KOPT-K1 (cell line): ENCODE measurements around the gene LRRC19.

Source experiments
- H3K27ac ChIP-seq: fragments of 200-600 bp; sonication (generic); 2 replicates; pipeline ENCODE4 v1.5.1; 2016; ENCODE audit warnings: antibody characterized with exemption, mild to moderate bottlenecking, low read depth, low read length; ENCODE audit not compliant: poor library complexity, severe bottlenecking
- H3K36me3 ChIP-seq: fragments of 200-600 bp; sonication (generic); 2 replicates; pipeline ENCODE4 v1.5.1; 2017; ENCODE audit warnings: antibody characterized with exemption, mild to moderate bottlenecking, low read length, moderate library complexity; ENCODE audit not compliant: insufficient read depth
- H3K9me3 ChIP-seq: fragments of 200-600 bp; sonication (generic); 2 replicates; pipeline ENCODE4 v1.5.1; 2017; ENCODE audit warnings: antibody characterized with exemption, low read length, mild to moderate bottlenecking; ENCODE audit not compliant: insufficient read depth, poor library complexity, severe bottlenecking

The LRRC19 gene

GRCh38 chr9:27005491-27005890 lies at the start of gene LRRC19:
LRRC19 (minus strand) TSS chr9:27005672; CDS start chr9:26999694, 5,978 bp downstream.
- Histone ChIP-seq H3K27ac (no peak within 1 kb of the TSS), H3K9me3 (no peaks in the 10 kb centered on the region), H3K36me3 (no peaks in the 10 kb centered on the region)

DNA sequence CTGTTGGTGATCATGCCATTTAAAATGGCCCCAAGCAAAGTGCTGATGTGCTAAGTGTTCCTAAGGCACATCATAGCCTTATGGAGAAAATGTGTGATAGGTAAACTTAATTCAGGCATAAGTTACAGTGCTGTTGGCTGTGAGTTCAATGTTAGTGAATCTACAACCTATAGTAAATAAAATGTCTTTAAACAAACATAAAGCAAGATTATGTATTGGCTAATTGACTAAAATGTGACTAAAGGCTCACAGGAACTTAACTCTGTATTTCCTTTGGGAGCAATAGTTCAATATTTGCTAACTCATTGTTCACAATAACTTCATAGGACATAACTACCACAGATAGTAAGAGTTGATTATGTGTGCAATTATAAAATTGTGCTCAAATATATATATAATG lies 49.4 kb upstream of the LRRC19 start:
- Histone ChIP-seq H3K36me3 (no peaks in the 10 kb centered on the region), H3K27ac (no peak overlapping the region), H3K9me3 (no peaks in the 10 kb centered on the region)

GRCh38 chr9:27054125-27054524 lies 48.7 kb upstream of the LRRC19 start:
- no peak overlapping the region for H3K27ac ChIP-seq
- H3K9me3 ChIP-seq = no peaks in the 10 kb centered on the region
- no peaks in the 10 kb centered on the region for H3K36me3 ChIP-seq

- no peaks in the 10 kb centered on the region for H3K9me3 ChIP-seq
- H3K27ac ChIP-seq = no peak overlapping the region
- no peaks in the 10 kb centered on the region for H3K36me3 ChIP-seq
Observed at GRCh38 chr9:27053369-27054022, 48.0 kb upstream of the LRRC19 start.

DNA sequence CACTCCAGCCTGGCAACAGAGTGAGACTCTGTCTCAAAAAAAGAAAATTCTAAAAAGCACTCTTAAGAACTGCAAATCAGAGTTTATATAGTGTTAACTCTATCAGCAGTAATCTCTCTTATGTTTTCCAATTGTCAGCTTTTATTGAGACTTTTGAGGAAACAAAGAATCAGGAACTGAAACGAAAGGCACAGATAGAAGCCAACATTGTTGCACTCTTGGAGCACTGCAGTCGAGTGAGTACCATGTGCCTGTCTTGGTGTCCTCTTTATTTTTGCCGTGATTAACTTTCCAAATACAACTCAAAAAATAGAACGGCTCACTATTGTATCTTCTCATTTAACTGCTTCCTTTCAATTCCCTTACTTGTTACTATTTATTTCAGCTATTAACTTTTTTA lies 41.7 kb upstream of the LRRC19 start:
- no peaks in the 10 kb centered on the region for H3K9me3 ChIP-seq
- no peak overlapping the region for H3K27ac ChIP-seq
- H3K36me3 ChIP-seq = no peaks in the 10 kb centered on the region

- Histone ChIP-seq H3K9me3 (no peaks in the 10 kb centered on the region), H3K27ac (no peak overlapping the region), H3K36me3 (no peaks in the 10 kb centered on the region)
Observed at GRCh38 chr9:27043176-27043575, 37.7 kb upstream of the LRRC19 start.

GRCh38 chr9:27042476-27042875 lies 37.0 kb upstream of the LRRC19 start:
- Histone ChIP-seq H3K27ac (no peak overlapping the region), H3K36me3 (no peaks in the 10 kb centered on the region), H3K9me3 (no peaks in the 10 kb centered on the region)

DNA sequence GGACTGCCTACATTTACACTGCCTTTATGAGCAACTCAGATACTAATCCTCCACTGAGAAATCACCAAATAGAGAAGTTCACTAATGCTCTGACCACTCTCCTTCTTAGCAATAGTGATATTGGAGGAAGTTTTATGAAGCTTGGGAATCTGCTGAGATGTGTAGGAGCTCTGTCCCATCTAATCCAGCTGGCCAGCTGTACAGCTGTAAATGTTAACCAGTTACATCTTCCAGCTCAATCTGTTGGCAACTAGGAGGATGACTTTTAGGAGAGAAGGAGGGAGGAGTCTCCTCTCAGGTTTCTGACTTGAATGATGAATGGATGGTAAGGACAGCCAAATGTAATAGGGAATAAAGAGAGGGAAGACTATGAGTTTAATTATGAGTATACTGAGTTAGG lies 36.3 kb upstream of the LRRC19 start:
- Histone ChIP-seq H3K27ac (no peak overlapping the region), H3K36me3 (no peaks in the 10 kb centered on the region), H3K9me3 (no peaks in the 10 kb centered on the region)

DNA sequence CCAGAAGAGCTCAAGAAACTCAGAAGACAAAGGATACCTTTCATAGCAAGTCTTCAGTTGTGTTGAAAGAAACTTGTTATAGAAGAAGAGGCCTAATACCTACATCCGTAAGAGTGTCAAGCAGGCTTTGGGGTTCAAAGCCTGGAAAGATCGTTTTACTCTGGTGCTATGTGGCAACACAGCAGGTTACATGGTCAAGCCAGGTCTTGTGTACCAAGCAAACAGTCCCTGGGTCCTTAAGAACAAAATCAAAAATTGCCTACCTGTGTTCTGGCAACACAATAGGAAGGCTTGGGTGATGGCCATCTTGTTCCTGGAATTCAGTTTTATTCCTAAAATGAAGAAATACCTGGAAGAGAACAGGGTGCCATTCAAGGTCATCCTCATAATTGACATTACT lies 32.0 kb upstream of the LRRC19 start:
- Histone ChIP-seq H3K36me3 (no peaks in the 10 kb centered on the region), H3K27ac (no peak overlapping the region), H3K9me3 (no peaks in the 10 kb centered on the region)

DNA sequence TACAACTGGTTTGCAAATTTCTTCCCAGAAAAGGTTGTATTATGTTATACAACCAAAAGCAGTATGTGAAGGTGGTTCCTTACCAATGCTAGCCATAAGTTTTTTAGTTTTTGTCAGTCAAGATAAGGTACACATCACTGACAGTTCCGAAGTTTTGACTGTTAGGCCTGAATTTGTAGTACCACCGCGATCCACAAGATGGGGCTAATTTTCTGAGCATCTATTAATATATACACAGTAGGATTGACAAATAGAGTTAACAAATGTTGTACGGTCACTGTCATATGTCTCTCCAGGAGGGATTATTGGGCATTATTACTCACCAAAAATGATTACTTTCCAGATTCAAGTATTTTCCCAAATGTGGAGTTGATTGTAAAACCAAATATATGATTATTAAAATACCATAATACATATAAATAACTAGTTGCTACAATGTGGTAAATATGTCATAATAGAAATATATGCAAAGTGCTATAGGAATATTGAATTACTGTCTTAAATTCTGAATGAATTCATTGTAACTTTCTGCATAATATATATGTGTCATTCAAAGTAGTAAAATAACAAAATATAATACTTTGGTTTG lies 28.4 kb upstream of the LRRC19 start:
- Histone ChIP-seq H3K9me3 (no peaks in the 10 kb centered on the region), H3K36me3 (no peaks in the 10 kb centered on the region), H3K27ac (no peak overlapping the region)

DNA sequence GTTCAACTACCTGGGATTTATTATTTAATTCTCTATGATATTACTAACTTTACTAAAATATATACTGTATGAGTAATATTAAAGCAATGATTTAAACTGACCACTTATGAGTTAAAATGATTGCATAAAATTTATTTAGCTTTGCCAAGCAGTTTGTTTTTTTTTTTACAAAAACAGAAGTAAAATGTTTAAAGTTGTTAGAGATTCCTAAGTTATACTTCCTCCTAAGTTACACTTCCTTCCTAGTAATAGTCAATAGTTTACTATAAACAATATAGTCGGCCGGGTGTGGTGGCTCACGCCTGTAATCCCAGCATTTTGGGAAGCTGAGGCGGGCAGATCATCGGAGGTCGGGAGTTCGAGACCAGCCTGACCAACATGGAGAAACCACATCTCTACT lies 23.7 kb upstream of the LRRC19 start:
- H3K27ac ChIP-seq = no peak overlapping the region

DNA sequence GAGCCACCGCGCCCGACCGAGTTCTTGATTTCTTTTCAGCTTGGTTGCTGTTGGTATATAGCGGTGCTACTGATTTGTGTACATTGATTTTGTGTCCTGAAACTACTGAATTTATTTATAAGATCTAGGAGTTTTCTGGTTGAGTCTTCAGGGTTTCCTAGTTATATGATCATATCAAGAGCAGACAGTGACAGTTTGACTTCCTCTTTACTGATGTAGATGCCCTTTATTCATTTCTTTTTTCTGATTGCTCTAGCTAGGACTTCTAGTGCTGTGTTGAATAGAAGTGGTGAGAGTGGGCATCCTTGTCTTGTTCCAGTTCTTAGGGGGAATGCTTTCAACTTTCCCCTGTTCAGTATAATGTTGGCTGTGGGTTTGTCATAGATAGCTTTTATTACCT lies 17.4 kb upstream of the LRRC19 start:
- H3K9me3 ChIP-seq = no peaks in the 10 kb centered on the region
- H3K36me3 ChIP-seq = peaks cover 12% of the 10 kb centered on the region

More for the DNA sequence above, 23.7 kb upstream of the LRRC19 start:
- Histone ChIP-seq H3K9me3 (no peaks in the 10 kb centered on the region), H3K36me3 (peaks cover 3% of the 10 kb centered on the region; the same call in 1 of the 2 replicates)

DNA sequence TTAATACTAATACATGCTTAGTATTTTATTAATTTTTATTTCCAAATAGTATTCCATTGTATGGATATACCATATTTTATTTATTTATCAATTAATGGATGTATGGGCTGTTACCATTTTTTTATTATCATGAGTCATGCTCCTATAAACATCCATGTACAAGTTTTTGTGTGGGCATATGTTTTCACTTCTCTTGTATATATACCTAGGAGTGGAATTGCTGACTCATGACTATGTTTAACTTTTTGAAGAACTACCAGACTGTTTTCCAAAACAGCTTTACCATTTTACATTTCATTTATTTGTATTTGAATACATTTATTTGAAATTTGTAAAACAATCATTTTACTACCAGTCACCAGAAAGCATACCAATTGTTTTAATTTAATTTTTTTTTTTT lies 14.1 kb upstream of the LRRC19 start:
- peaks cover 12% of the 10 kb centered on the region for H3K36me3 ChIP-seq
- H3K9me3 ChIP-seq = no peaks in the 10 kb centered on the region
- H3K27ac ChIP-seq = no peak overlapping the region

More for the DNA sequence above, 17.4 kb upstream of the LRRC19 start:
- no peak overlapping the region for H3K27ac ChIP-seq

DNA sequence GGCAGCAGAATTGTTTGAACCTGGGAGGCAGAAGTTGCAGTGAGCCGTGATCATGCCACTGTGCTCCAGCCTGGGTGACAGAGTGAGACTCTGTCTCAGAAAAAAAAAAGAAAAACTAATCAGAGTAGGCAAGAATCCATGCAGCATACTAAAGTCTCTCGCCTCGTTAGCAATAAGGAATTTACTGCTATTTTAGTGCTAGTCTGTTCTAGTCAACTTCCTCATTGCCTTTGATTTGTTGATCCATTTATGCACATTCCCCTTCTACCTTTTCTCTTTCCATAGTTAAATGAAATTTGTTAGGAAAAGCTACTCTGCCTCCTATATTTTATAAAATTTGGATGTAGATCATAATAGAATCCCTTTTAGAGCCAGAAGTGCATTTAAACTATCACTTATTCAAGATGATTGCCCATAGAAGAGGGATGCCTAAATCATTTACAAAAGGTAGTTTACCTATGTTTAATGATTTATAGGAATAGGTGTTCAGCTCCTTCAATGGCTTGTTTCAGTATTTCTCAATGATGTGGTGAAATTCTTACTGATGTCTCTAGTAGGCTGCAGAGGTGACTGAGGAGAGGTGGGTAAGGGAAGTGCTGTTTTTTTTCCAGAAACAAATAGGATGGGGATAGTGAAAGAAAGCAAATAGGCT lies 1.9 kb downstream of the LRRC19 start:
- Histone ChIP-seq H3K27ac (no peak overlapping the region), H3K9me3 (no peaks in the 10 kb centered on the region), H3K36me3 (no peaks in the 10 kb centered on the region)

DNA sequence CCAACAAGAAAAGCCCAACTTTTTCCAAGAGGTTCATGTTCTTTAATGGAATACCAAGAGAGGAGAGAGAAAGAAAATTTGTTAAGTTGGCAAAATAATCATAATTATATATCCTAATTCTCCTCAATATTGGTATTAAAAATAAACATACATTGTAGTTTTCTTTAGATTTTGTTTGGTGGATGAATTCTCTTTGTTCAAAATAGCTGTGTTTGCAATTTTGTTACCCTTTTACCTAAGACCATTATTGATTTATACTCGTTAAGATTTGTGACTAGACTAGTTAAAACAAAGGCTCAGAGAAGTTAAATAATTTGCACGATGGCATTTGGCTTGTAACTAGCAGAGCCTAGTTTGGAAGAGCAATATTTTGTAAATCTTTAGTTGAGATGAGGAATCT lies 9.7 kb downstream of the LRRC19 start:
- Histone ChIP-seq H3K36me3 (peaks cover 3% of the 10 kb centered on the region; the same call in 1 of the 2 replicates), H3K27ac (no peak overlapping the region)

DNA sequence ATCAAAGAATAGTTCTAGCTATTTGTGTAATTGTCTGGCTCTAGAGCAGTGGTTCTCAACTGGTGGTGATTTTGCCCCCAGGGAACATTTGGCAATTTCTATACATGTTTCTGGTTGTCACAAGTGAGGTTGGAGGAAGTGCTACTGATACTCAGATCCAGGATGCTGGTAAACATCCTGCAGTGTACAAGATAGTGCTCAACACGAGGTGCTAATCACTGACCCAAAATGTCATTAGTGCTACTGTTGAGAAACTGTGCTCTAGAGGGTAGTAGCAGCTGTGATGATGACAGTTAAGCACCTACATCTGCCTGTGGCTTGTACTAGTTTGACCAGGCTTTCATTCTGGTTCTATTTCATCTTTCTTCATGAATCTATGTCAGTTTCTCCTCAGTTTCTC lies 22.1 kb downstream of the LRRC19 start:
- H3K9me3 ChIP-seq = no peaks in the 10 kb centered on the region
- H3K36me3 ChIP-seq = peaks cover 7% of the 10 kb centered on the region; the same call in 1 of the 2 replicates
- no peak overlapping the region for H3K27ac ChIP-seq

More for the DNA sequence above, 9.7 kb downstream of the LRRC19 start:
- H3K9me3 ChIP-seq = no peaks in the 10 kb centered on the region
